Hematopoietic multipotent progenitor cell (in vitro differentiated cells): ENCODE data around the gene KIF26A. TPM values are rescaled to one million over a fixed set of nuclear protein-coding genes. Genes with fewer than 3 reads are reported as not detected.
"Not testable (repeated sequence)": the region's sequence is repeated elsewhere in the genome, so short reads cannot be mapped to it uniquely, and the experiment has no call there.

Experiments
- DNase-seq, 3 donors: peaks; one replicate each; pipeline ENCODE4 v3.0.0-alpha.2; 2011 to 2015; ENCODE audit warnings: low read depth in 2 of 3, low spot score in 2 of 3
- total RNA-seq: library from RNA; depleted of rRNA; stranded (reverse); fragments of >200 nt; gene quantifications from one replicate; pipeline ENCODE4 v1.2.3, GENCODE V29; 2012

KIF26A gene
- total RNA-seq, 1 donor, result 0.27 TPM

- no peak for DNase-seq
Observed at GRCh38 chr14:104202259-104203070, 64.1 kb downstream of the KIF26A start.

GRCh38 chr14:104203071-104203425 lies 64.7 kb downstream of the KIF26A start:
- no peak for DNase-seq

GRCh38 chr14:104204660-104205149 lies 66.3 kb downstream of the KIF26A start:
- DNase-seq, result no peak

- DNase-seq, result no peak
Observed at GRCh38 chr14:104205781-104206180, 67.4 kb downstream of the KIF26A start.

- no peak for DNase-seq
Observed at GRCh38 chr14:104206281-104206904, 68.0 kb downstream of the KIF26A start.

- no peak for DNase-seq
Observed at GRCh38 chr14:104207142-104208014, 69.0 kb downstream of the KIF26A start.

GRCh38 chr14:104208015-104208295 lies 69.6 kb downstream of the KIF26A start:
- DNase-seq, result not testable (repeated sequence)

- DNase-seq, result not testable (repeated sequence)
Observed at GRCh38 chr14:104208331-104208730, 69.9 kb downstream of the KIF26A start.

- not testable (repeated sequence) for DNase-seq
Observed at GRCh38 chr14:104209071-104209470, 70.7 kb downstream of the KIF26A start.

- DNase-seq, result no peak
Observed at GRCh38 chr14:104209985-104210816, 71.8 kb downstream of the KIF26A start.

GRCh38 chr14:104210817-104211195 lies 72.4 kb downstream of the KIF26A start:
- DNase-seq, result no peak

GRCh38 chr14:104211215-104211614 lies 72.8 kb downstream of the KIF26A start:
- no peak for DNase-seq

GRCh38 chr14:104211741-104212140 lies 73.4 kb downstream of the KIF26A start:
- no peak for DNase-seq

- DNase-seq, result no peak
Observed at GRCh38 chr14:104212206-104213095, 74.1 kb downstream of the KIF26A start.

GRCh38 chr14:104213301-104214034 lies 75.1 kb downstream of the KIF26A start:
- no peak for DNase-seq

- DNase-seq, result no peak
Observed at GRCh38 chr14:104214431-104215218, 76.2 kb downstream of the KIF26A start.

- DNase-seq, result no peak
Observed at GRCh38 chr14:104215706-104216334, 77.4 kb downstream of the KIF26A start.

GRCh38 chr14:104216457-104216856 lies 78.1 kb downstream of the KIF26A start:
- DNase-seq, result no peak
